Activated CD4-positive, alpha-beta T cell treated with anti-CD3 and anti-CD28 coated beads for 4 hours (primary cell): ENCODE measurements around the gene PRR35.

ENCODE experiments used
- DNase-seq, 2 donors: peaks; one replicate each; pipeline ENCODE4 v3.0.0-alpha.2; 2020

The PRR35 gene

GRCh38 chr16:560204-560700 is at the start of gene PRR35:
Gene PRR35, plus strand, starts transcription at chr16:560394. Its CDS starts 2,901 bp downstream, at chr16:563295.
- DNase-seq, result no peak

GRCh38 chr16:512802-513201 is 47.4 kb upstream of the PRR35 start:
- no peak for DNase-seq

- no peak for DNase-seq
These were observed 46.2 kb upstream of the PRR35 start for GRCh38 chr16:513950-514349.

- no peak for DNase-seq
These were observed 44.8 kb upstream of the PRR35 start for GRCh38 chr16:515175-515938.

GRCh38 chr16:515939-516226 is 44.3 kb upstream of the PRR35 start:
- no peak for DNase-seq

GRCh38 chr16:516301-516700 is 43.9 kb upstream of the PRR35 start:
- no peak for DNase-seq

GRCh38 chr16:518858-519257 is 41.3 kb upstream of the PRR35 start:
- DNase-seq, result no peak

- no peak for DNase-seq
These were observed 40.8 kb upstream of the PRR35 start for GRCh38 chr16:519425-519824.

- DNase-seq, result no peak
These were observed 40.1 kb upstream of the PRR35 start for GRCh38 chr16:519841-520687.

GRCh38 chr16:520847-521246 is 39.3 kb upstream of the PRR35 start:
- no peak for DNase-seq

GRCh38 chr16:521381-522210 is 38.6 kb upstream of the PRR35 start:
- DNase-seq, result no peak

GRCh38 chr16:522320-523096 is 37.7 kb upstream of the PRR35 start:
- DNase-seq, result no peak

GRCh38 chr16:523097-523741 is 37.0 kb upstream of the PRR35 start:
- no peak for DNase-seq

GRCh38 chr16:524274-525040 is 35.7 kb upstream of the PRR35 start:
- DNase-seq, result no peak

- no peak for DNase-seq
These were observed 35.1 kb upstream of the PRR35 start for GRCh38 chr16:525123-525519.

GRCh38 chr16:525520-526180 is 34.5 kb upstream of the PRR35 start:
- peak; percentile 69 to 77 for DNase-seq

GRCh38 chr16:526181-527014 is 33.8 kb upstream of the PRR35 start:
- DNase-seq, result no peak

GRCh38 chr16:527015-527903 is 32.9 kb upstream of the PRR35 start, which contains the start of gene CAPN15:
Gene CAPN15, plus strand, starts transcription at chr16:527712. Its CDS starts 19,127 bp downstream, at chr16:546839.
- DNase-seq, result peak; percentile 84 to 90
